Activated B cell treated with CpG ODN at 0.5 μM for 24 hours (primary cell): ENCODE measurements around the gene UTS2R. TPM values are rescaled to one million over a fixed set of nuclear protein-coding genes. Genes with fewer than 3 reads are reported as not detected.

Experiments
- ATAC-seq: fragments of 200-7000 bp; cut with Tn5 transposase; one replicate; pipeline ENCODE4 v1.10.0; 2021; ENCODE audit warnings: low read depth, mild to moderate bottlenecking, moderate library complexity
- CTCF ChIA-PET: fragments of 350-600 bp; sonication (Branson Sonifier 250); formaldehyde crosslinking; loops from one replicate; lab custom pipeline; 2021; ENCODE audit warnings: antibody characterized with exemption; lab: Charles Lee
- POLR2A ChIA-PET: fragments of 350-600 bp; sonication (Branson Sonifier 250); formaldehyde crosslinking; loops from one replicate; lab custom pipeline; 2021; ENCODE audit warnings: antibody characterized with exemption; lab: Charles Lee
- DNase-seq: peaks from one replicate; pipeline ENCODE4 v3.0.0; 2022
- H3K27ac Mint-ChIP-seq: one replicate; pipeline ENCODE4 v1.8.0; 2020; ENCODE audit warnings: mixed read lengths
- H3K27me3 Mint-ChIP-seq: one replicate; pipeline ENCODE4 v1.8.0; 2021; ENCODE audit warnings: mixed read lengths
- H3K36me3 Mint-ChIP-seq: one replicate; pipeline ENCODE4 v1.8.0; 2021; ENCODE audit warnings: low read depth, mixed read lengths
- H3K4me1 Mint-ChIP-seq: one replicate; pipeline ENCODE4 v1.8.0; 2021; ENCODE audit warnings: mixed read lengths
- H3K4me3 Mint-ChIP-seq: one replicate; pipeline ENCODE4 v1.8.0; 2020; ENCODE audit warnings: mild to moderate bottlenecking, mixed read lengths
- H3K9me3 Mint-ChIP-seq: one replicate; pipeline ENCODE4 v1.8.0; 2020; ENCODE audit warnings: mixed read lengths
- intact Hi-C: fragments of 100-400 bp; cut with micrococcal nuclease; formaldehyde crosslinking; loops from one replicate; pipeline ENCODE4 v1.15.1; 2024
- total RNA-seq: library from RNA; stranded (reverse); gene quantifications from 2 replicates; pipeline ENCODE4 v1.2.3, GENCODE V29; 2022
- TF ChIP-seq, protein P1 (sequence below): fragments of 200-600 bp; IDR thresholded peaks from one replicate; pipeline ENCODE4 v1.8.0; 2022; ENCODE audit warnings: antibody characterized with exemption, mild to moderate bottlenecking

Gene UTS2R
- total RNA-seq, 1 donor from 2014 or later, result not detected

GRCh38 chr17:82331345-82331939 is 40.1 kb upstream of the UTS2R start:
- TF ChIP-seq, protein P1, sequence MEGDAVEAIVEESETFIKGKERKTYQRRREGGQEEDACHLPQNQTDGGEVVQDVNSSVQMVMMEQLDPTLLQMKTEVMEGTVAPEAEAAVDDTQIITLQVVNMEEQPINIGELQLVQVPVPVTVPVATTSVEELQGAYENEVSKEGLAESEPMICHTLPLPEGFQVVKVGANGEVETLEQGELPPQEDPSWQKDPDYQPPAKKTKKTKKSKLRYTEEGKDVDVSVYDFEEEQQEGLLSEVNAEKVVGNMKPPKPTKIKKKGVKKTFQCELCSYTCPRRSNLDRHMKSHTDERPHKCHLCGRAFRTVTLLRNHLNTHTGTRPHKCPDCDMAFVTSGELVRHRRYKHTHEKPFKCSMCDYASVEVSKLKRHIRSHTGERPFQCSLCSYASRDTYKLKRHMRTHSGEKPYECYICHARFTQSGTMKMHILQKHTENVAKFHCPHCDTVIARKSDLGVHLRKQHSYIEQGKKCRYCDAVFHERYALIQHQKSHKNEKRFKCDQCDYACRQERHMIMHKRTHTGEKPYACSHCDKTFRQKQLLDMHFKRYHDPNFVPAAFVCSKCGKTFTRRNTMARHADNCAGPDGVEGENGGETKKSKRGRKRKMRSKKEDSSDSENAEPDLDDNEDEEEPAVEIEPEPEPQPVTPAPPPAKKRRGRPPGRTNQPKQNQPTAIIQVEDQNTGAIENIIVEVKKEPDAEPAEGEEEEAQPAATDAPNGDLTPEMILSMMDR, result no peak
- POLR2A ChIA-PET, result interaction anchor here (0.9 kb wide), 1 partner anchor 9 kb away, joined by 3 read pairs; no protein-coding TSS in a partner anchor
- Mint-ChIP-seq H3K4me3 (no peak overlapping the region), H3K27ac (no peak overlapping the region), H3K36me3 (no peaks in the 10 kb centered on the region), H3K9me3 (no peaks in the 10 kb centered on the region), H3K4me1 (peaks cover 28% of the 10 kb centered on the region), H3K27me3 (peaks cover 18% of the 10 kb centered on the region)
- intact Hi-C loops, result no loop called here
- ATAC-seq, result no peak
- DNase-seq, result no peak
- CTCF ChIA-PET, result no interaction called here

DNA sequence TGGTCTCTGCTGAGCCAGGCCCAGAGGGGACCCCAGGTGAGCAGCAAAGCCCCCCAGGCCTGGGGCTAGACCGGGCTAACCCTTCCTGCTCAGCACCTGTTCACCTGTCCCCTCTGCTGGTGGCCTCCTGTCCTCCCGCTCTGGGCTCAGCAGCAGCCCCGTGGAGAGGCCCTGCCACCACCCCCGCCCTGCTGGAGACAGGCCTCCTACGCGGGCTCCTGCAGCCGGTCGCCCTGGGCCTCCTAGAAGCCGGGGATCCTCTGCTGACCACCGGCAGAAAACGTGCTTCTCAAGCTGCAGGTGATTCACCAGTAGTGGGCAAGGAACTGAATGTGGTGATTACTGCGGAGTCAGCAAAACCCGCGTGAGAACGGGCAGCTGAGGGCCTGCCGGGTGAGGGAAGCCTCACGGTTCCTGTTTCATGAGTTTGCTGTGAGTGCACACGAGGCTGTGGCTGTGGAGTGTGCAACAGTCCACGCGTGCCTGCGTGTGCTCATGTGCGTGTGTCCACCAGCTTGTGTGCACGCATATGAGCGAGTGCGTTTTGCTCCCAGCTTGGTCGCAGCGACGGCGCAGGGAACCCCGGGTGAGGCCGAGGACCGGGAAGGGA is 38.8 kb upstream of the UTS2R start:
- intact Hi-C loops, result no loop called here
- H3K4me1 Mint-ChIP-seq, result peaks cover 28% of the 10 kb centered on the region
- ATAC-seq (peak; percentile 72), DNase-seq (no peak)
- H3K36me3 Mint-ChIP-seq, result no peaks in the 10 kb centered on the region
- ChIA-PET CTCF (interaction anchor here (1.2 kb wide), 1 partner anchor 11 kb away, joined by 3 read pairs; no protein-coding TSS in a partner anchor), POLR2A (interaction anchor here (0.9 to 2.2 kb wide), 3 partner anchors 35 to 104 kb away, joined by 3 to 19 read pairs (median 3); partner anchors contain the start of gene SLC16A3)
- no peak overlapping the region for H3K27ac Mint-ChIP-seq
- H3K27me3 Mint-ChIP-seq, result peaks cover 13% of the 10 kb centered on the region
- TF ChIP-seq, protein P1, result no peak
- no peaks in the 10 kb centered on the region for H3K9me3 Mint-ChIP-seq
- H3K4me3 Mint-ChIP-seq, result peak overlapping the region; percentile 71

DNA sequence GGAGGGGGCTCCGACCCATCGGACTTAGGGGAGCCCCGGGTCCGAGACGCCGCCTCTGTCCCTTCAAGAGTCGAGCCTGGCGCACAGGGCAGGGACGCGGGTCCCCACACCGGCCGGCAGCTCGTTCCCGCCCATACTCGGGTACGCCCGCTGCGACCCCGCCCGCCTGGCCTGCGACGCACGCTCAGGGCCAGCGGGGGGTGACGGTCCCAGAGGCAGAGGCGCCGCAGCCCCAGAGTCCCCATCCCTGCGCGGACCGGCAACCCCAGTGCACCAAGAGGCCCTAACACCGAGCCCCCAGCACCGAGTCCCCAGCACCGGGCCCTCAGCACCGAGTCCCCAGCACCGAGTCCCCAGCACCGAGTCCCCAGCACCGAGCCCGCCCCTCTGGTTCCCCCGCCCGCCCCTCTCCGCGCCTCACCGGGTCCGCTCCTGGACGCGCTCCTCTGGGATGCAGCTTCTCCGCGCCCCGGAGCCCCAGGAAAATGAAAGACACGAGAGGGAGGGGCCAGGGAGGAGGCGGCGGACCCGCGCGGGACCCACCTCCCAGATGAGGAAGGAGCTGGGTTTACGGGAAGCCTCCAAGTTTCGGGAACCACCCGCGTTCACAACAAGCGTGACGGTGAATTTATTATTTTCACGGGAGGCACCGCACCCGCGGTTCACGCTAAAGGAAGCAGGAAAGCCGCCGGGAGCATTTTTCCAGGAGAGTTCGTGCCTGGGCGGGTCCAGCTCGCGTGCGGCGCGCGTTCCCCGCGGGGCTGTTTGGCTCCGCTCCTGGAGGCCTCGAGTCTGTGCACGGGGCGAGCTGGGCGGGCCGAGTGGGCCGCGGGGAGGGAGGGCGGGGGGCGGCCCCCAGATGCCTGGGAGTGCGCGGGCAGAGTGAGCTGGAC is 38.0 kb upstream of the UTS2R start, which contains the start of gene SECTM1:
SECTM1 (minus strand) TSS at position 488 of the 893 bp plus-strand sequence. CDS start 6,526 bp downstream, outside the sequence.
- CTCF ChIA-PET, result interaction anchor here (1.2 kb wide), 1 partner anchor 10 kb away, joined by 3 read pairs; no protein-coding TSS in a partner anchor
- intact Hi-C loops, result no loop called here
- no peak within 1 kb of the TSS for H3K27ac Mint-ChIP-seq

DNA sequence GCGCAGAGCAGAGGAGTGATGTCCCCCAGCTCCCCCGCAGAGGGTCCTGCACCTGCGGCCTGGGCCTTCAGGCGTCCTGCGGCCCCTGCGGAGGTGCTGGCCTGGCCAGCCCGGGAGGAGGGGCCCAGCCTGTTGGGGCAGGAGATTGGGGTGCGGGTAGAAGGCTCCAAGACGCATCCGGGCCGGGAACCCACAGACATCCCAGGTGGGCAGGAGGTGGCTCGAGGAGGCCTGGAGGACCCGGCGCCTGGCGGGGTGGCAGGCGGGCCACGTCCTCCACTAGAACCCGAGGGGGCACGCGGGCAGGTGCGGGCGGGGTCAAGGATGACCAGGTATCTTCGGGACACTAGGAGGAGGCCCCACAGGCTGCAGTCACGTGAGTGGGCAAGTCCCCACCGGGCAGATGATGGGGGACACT is 37.4 kb upstream of the UTS2R start:
- POLR2A ChIA-PET, result interaction anchor here (0.6 to 2.2 kb wide), 3 partner anchors 18 to 36 kb away, joined by 3 to 19 read pairs (median 5); no protein-coding TSS in a partner anchor

More for the DNA sequence above, 38.0 kb upstream of the UTS2R start, which contains the start of gene SECTM1:
- no peaks in the 10 kb centered on the region for H3K36me3 Mint-ChIP-seq
- no peaks in the 10 kb centered on the region for H3K9me3 Mint-ChIP-seq
- TF ChIP-seq, protein P1, result no peak
- peaks cover 28% of the 10 kb centered on the region for H3K4me1 Mint-ChIP-seq
- DNase-seq (no peak), ATAC-seq (peak; percentile 54)
- POLR2A ChIA-PET, result interaction anchor here (0.9 to 2.2 kb wide), 3 partner anchors 36 to 105 kb away, joined by 3 to 19 read pairs (median 3); partner anchors contain the start of gene SLC16A3
- H3K4me3 Mint-ChIP-seq, result peak within 1 kb of the TSS; percentile 85
- peaks cover 13% of the 10 kb centered on the region for H3K27me3 Mint-ChIP-seq

More for the DNA sequence above, 37.4 kb upstream of the UTS2R start:
- H3K27me3 Mint-ChIP-seq, result peaks cover 9% of the 10 kb centered on the region
- H3K36me3 Mint-ChIP-seq, result no peaks in the 10 kb centered on the region
- H3K27ac Mint-ChIP-seq, result no peak overlapping the region
- H3K4me3 Mint-ChIP-seq, result peak overlapping the region; percentile 85
- peaks cover 28% of the 10 kb centered on the region for H3K4me1 Mint-ChIP-seq
- CTCF ChIA-PET, result no interaction called here
- no peaks in the 10 kb centered on the region for H3K9me3 Mint-ChIP-seq
- intact Hi-C loops, result no loop called here
- ATAC-seq, result no peak
- no peak for DNase-seq
- TF ChIP-seq, protein P1, result no peak
